K562 (cell line): ENCODE data around the gene RNASET2. TPM values are rescaled to one million over a fixed set of nuclear protein-coding genes. Genes with fewer than 3 reads are reported as not detected.

ENCODE experiments used
- ASH1L ChIP-seq: fragments of 450-650 bp; IDR thresholded peaks from 2 replicates; pipeline ENCODE4 v1.6.1; 2018; ENCODE audit warnings: borderline replicate concordance, mild to moderate bottlenecking, low read depth; ENCODE audit not compliant: partially characterized antibody
- FOXP1 ChIP-seq: sonication (generic); formaldehyde crosslinking; IDR thresholded peaks from 2 replicates; pipeline ENCODE4 v1.8.0; 2022; ENCODE audit warnings: mild to moderate bottlenecking, missing genetic modification reagents
- HNRNPLL ChIP-seq: fragments of 200-400 bp; formaldehyde crosslinking; IDR thresholded peaks from 2 replicates; pipeline ENCODE4 v1.6.1; 2017; ENCODE audit warnings: low read length, low read depth, mild to moderate bottlenecking; ENCODE audit not compliant: poor library complexity, severe bottlenecking
- KHSRP ChIP-seq: fragments of 450-650 bp; IDR thresholded peaks from 2 replicates; pipeline ENCODE4 v1.6.1; 2017
- L3MBTL2 ChIP-seq: fragments of 450-650 bp; IDR thresholded peaks from 2 replicates; pipeline ENCODE4 v1.6.1; 2016; ENCODE audit warnings: mild to moderate bottlenecking, moderate library complexity
- NCOA4 ChIP-seq: fragments of 450-650 bp; IDR thresholded peaks from 2 replicates; pipeline ENCODE4 v1.6.1; 2018; ENCODE audit warnings: mild to moderate bottlenecking; ENCODE audit not compliant: partially characterized antibody
- PRMT5 ChIP-seq: sonication (generic); formaldehyde crosslinking; IDR thresholded peaks from 2 replicates; pipeline ENCODE4 v1.5.0; 2020; ENCODE audit warnings: missing genetic modification reagents
- SNRNP70 ChIP-seq: fragments of 200-400 bp; formaldehyde crosslinking; optimal IDR thresholded peaks from 2 replicates; pipeline ENCODE3; 2017; ENCODE audit warnings: low read depth, low read length
- ZBTB11 ChIP-seq, 3 experiments: fragments of 200-800 bp in 1 of 3; fragments of 250-450 bp in 1 of 3; fragments of 450-650 bp in 1 of 3; sonication (Bioruptor Pico) in 1 of 3; sonication (Bioruptor generic) in 1 of 3; formaldehyde crosslinking in 1 of 3; IDR thresholded peaks; 2 replicates each; pipeline versions ENCODE4 v1.6.1 to v1.8.0; 2016 to 2022; ENCODE audit warnings: mild to moderate bottlenecking in 2 of 3, missing genetic modification characterization in 2 of 3, missing compliant biosample characterization in 1 of 3, moderate library complexity in 1 of 3
- ZBTB26 ChIP-seq: fragments of 450-650 bp; formaldehyde crosslinking; IDR thresholded peaks from 2 replicates; pipeline ENCODE4 v1.4.0; 2022; ENCODE audit warnings: missing genetic modification characterization
- ZKSCAN1 ChIP-seq: fragments of 150-350 bp; IDR thresholded peaks from 2 replicates; pipeline ENCODE4 v1.6.1; 2016; ENCODE audit warnings: low read depth, low read length
- ZNF146 ChIP-seq: IDR thresholded peaks from one replicate; pipeline ENCODE4 v1.6.1; 2018; ENCODE audit warnings: missing compliant biosample characterization; ENCODE audit not compliant: unreplicated experiment
- ZNF766 ChIP-seq: fragments of 200-800 bp; sonication (Bioruptor generic); conservative IDR thresholded peaks from 2 replicates; pipeline ENCODE4 v1.6.1; 2016; ENCODE audit warnings: missing genetic modification characterization, missing compliant biosample characterization
- ZNF77 ChIP-seq: fragments of 250-450 bp; sonication (Bioruptor Pico); IDR thresholded peaks from 2 replicates; pipeline ENCODE4 v1.5.0; 2020
- polyA plus RNA-seq, 8 experiments: library from polyadenylated mRNA; depleted of rRNA in 4 of 8; stranded (reverse) in 5 of 8; unstranded in 3 of 8; fragments of >200 nt; fragmentation: Nextera tagmentation in 2 of 8; fragmentation: Illumina TruSeq in 1 of 8; extraction: Ambion mirVana in 2 of 8; extraction: Trizol in 1 of 8; gene quantifications; 2 replicates each; pipeline versions ENCODE4 v1.2.1 to v1.2.3, GENCODE V29; 2011 to 2014; ENCODE audit warnings: inconsistent platforms in 1 of 8, missing spikeins in 1 of 8
- total RNA-seq, 7 experiments: library from RNA; depleted of rRNA in 6 of 7; stranded (reverse); fragments of >200 nt in 6 of 7; fragmentation: Illumina TruSeq in 2 of 7; extraction: Trizol in 2 of 7; gene quantifications; 2 replicates each; pipeline versions ENCODE4 v1.2.1 to v1.2.3, GENCODE V29; 2011 to 2021; ENCODE audit warnings: low replicate concordance in 1 of 7

The RNASET2 gene
- total and polyA plus RNA-seq, 9 of the 15 experiments (the other 6 are each of a cell fraction or from before 2014, with no cell fraction given): 7.4 to 141 (median 91.3) TPM

GRCh38 chr6:166955121-166955864 lies 1.1 kb downstream of the RNASET2 start (continued):
- TF ChIP-seq ZBTB11 (CRISPR knock-in tag; IDR thresholded peaks at IDR 0.05): peak in 1 of 3 experiments; percentile 64; a peak in 2 of 6 replicates
- no peak for TF ChIP-seq KHSRP
- peak; percentile 58 for TF ChIP-seq L3MBTL2
- TF ChIP-seq PRMT5: no peak
- no peak for TF ChIP-seq ZNF77 (CRISPR knock-in tag)
- no peak for TF ChIP-seq ZKSCAN1
- peak; percentile 91 for TF ChIP-seq ZNF766 (CRISPR knock-in tag)
- TF ChIP-seq ZBTB26 (CRISPR knock-in tag): 0 out of 2 replicates have a peak, but pooled peaks have one; percentile 86
- TF ChIP-seq FOXP1 (CRISPR knock-in tag): peak; percentile 47
- no peak for TF ChIP-seq ASH1L
- TF ChIP-seq HNRNPLL: peak; percentile 82
- TF ChIP-seq NCOA4: no peak
- TF ChIP-seq ZNF146: no peak
- no peak for TF ChIP-seq SNRNP70
